HFFc6 (cell line): ENCODE results near the gene PSG3. TPM values are rescaled to one million over a fixed set of nuclear protein-coding genes. Genes with fewer than 3 reads are reported as not detected.
A peak's percentile ranks its signal among the peaks of the same experiment; 100 is the strongest.
"Not testable (repeated sequence)": the region's sequence is repeated elsewhere in the genome, so short reads cannot be mapped to it uniquely, and the experiment has no call there.

ENCODE experiments used
- DNase-seq: peaks from one replicate; pipeline ENCODE4 v3.0.0-alpha.2; 2018
- H3K27ac Mint-ChIP-seq: 2 replicates; pipeline ENCODE4 v1.8.0; 2020; ENCODE audit warnings: mild to moderate bottlenecking, mixed read lengths
- H3K27me3 Mint-ChIP-seq: 2 replicates; pipeline ENCODE4 v1.8.0; 2021; ENCODE audit warnings: mild to moderate bottlenecking, moderate library complexity, mixed read lengths; ENCODE audit not compliant: insufficient read depth
- H3K36me3 Mint-ChIP-seq: 2 replicates; pipeline ENCODE4 v1.8.0; 2021; ENCODE audit warnings: low read depth, mixed read lengths
- H3K4me1 Mint-ChIP-seq: 2 replicates; pipeline ENCODE4 v1.8.0; 2020; ENCODE audit warnings: low read depth, mixed read lengths
- H3K4me3 Mint-ChIP-seq: 2 replicates; pipeline ENCODE4 v1.8.0; 2020; ENCODE audit warnings: mild to moderate bottlenecking, moderate library complexity, mixed read lengths
- H3K9me3 Mint-ChIP-seq: 2 replicates; pipeline ENCODE4 v1.8.0; 2020; ENCODE audit warnings: mild to moderate bottlenecking, mixed read lengths
- long read RNA-seq: library from polyadenylated mRNA; unstranded; transcript quantifications from one replicate; pipeline ENCODE4 v2.0.0, GENCODE V29; 2019
- total RNA-seq, 6 experiments: library from RNA; stranded (reverse); fragmentation: NEBNext Ultra II Directional; extraction: Animal tissue kit (Norgen Biotek cat#: 25700); gene quantifications; 2 replicates in 1 of 6; 3 replicates in 5 of 6; pipeline ENCODE4 v1.2.3, GENCODE V29; 2021
- TF ChIP-seq, protein P1 (sequence below): fragments of 200-600 bp; sonication (generic); IDR thresholded peaks from 2 replicates; pipeline ENCODE4 v1.5.0; 2021; ENCODE audit warnings: antibody characterized with exemption, mild to moderate bottlenecking

PSG3 gene
- total RNA-seq = not detected
- long read RNA-seq = 0 reads

DNA sequence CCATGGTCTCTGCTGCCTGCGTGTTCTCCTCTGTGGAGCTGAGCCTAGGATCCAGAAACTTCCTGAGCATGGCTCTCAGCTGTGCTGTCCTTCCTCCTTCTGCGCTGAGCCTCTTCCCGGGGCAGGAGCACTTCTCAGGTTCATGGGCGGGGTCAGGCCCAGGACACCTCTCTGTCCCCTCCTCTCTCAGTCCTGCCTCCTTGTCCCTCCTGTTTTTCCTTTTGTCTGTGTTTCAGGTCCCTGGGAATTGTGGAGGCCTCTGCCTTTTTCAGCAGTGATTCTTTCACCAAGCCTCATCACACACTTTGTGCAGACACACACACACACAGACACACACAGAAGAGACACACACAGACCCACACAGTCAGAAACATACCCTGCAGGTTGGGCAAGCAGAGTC is at the start of gene PSG3:
PSG3 (minus strand) TSS at position 101 of the 400 bp plus-strand sequence; CDS start at position 4, 97 bp downstream.
- peaks cover 15% of the 10 kb centered on the region for H3K36me3 Mint-ChIP-seq
- H3K27me3 Mint-ChIP-seq, H3K4me3 Mint-ChIP-seq, DNase-seq, H3K27ac Mint-ChIP-seq: not testable (repeated sequence)
- peaks cover 11% of the 10 kb centered on the region for H3K9me3 Mint-ChIP-seq
- H3K4me1 Mint-ChIP-seq = peaks cover 28% of the 10 kb centered on the region

DNA sequence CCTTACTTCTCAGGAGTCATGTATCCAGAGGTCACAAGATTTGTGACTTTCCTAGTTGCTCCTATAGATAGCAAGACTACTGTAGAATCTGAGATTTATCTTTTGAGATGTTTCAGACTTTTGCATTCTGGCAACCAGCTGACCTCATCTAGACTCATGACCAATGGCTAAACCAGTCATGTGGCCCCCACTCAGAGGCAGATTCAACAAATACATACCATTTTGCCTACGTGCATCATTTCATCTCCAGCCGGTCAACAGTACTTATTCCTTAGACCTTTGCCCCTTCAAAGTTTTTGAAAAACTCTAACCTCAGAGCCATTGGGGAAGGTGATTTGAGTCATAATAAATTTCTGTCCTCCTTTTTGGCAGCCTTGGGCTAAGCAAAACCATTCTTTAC is 48.5 kb upstream of the PSG3 start:
- not testable (repeated sequence) for H3K36me3 Mint-ChIP-seq, H3K9me3 Mint-ChIP-seq, H3K27ac Mint-ChIP-seq, DNase-seq, H3K27me3 Mint-ChIP-seq, H3K4me3 Mint-ChIP-seq
- H3K4me1 Mint-ChIP-seq = peaks cover 24% of the 10 kb centered on the region

DNA sequence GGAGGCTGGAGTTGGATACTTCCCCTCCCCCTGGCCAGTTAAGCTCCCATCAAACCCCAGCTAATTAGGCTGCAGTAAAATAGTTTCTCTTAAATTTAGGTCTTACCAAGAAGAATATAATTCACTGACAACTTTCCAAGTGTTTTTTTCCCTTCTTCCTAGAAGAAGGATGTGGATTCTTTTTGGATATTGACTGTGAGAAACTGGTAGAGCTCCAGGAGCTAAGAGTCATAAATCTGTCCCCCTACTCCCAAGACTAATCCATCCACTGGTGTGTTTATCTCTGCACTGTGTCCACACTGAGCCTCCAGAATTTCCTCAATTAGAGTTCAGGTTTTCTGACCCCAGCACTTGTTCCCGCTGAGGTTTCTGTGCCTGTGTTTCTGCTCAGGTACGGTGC is 47.5 kb upstream of the PSG3 start:
- not testable (repeated sequence) for H3K4me3 Mint-ChIP-seq, H3K36me3 Mint-ChIP-seq, H3K27ac Mint-ChIP-seq, H3K9me3 Mint-ChIP-seq, H3K27me3 Mint-ChIP-seq, DNase-seq
- peaks cover 14% of the 10 kb centered on the region for H3K4me1 Mint-ChIP-seq

DNA sequence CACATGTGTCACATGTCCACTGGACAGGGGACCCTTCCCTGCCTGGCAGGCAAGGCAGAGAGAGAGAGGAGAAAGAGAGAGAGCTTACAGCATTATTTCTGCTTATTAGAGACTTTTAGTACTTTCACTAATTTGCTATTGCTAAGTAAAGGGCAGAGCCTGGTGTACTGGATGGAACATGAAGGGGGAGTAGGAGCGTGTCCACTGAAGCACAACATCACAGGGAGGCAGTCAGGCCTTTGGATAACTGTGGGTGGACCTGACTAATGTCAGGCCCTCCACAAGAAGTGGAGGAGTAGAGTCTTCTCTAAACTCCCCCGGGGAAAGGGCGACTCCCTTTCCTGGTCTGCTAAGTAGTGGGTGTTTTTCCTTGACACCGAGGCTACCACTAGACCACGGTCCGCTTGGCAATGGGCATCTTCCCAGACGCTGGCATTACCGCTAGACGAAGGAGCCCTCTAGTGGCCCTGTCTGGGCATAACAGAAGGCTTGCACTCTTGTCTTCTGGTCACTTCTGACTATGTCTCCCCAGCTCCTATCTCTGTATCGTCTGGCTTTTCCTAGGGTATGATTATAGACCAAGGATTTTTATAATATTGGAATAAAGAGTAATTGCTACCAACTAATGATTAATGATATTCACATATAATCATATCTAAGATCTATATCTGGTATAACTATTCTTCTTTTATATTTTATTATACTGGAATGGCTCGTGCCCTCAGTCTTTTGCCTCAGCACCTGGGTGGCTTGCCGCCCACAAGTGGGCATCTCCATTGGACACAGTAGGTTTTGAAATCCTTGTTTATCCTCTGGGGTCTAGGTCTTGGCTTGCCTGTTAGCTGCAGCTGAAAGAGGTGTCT is 36.7 kb upstream of the PSG3 start:
- DNase-seq = peak; percentile 66
- not testable (repeated sequence) for H3K36me3 Mint-ChIP-seq, H3K9me3 Mint-ChIP-seq, H3K4me3 Mint-ChIP-seq, H3K27me3 Mint-ChIP-seq, H3K27ac Mint-ChIP-seq, H3K4me1 Mint-ChIP-seq
- TF ChIP-seq, protein P1, sequence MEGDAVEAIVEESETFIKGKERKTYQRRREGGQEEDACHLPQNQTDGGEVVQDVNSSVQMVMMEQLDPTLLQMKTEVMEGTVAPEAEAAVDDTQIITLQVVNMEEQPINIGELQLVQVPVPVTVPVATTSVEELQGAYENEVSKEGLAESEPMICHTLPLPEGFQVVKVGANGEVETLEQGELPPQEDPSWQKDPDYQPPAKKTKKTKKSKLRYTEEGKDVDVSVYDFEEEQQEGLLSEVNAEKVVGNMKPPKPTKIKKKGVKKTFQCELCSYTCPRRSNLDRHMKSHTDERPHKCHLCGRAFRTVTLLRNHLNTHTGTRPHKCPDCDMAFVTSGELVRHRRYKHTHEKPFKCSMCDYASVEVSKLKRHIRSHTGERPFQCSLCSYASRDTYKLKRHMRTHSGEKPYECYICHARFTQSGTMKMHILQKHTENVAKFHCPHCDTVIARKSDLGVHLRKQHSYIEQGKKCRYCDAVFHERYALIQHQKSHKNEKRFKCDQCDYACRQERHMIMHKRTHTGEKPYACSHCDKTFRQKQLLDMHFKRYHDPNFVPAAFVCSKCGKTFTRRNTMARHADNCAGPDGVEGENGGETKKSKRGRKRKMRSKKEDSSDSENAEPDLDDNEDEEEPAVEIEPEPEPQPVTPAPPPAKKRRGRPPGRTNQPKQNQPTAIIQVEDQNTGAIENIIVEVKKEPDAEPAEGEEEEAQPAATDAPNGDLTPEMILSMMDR = peak; percentile 93

DNA sequence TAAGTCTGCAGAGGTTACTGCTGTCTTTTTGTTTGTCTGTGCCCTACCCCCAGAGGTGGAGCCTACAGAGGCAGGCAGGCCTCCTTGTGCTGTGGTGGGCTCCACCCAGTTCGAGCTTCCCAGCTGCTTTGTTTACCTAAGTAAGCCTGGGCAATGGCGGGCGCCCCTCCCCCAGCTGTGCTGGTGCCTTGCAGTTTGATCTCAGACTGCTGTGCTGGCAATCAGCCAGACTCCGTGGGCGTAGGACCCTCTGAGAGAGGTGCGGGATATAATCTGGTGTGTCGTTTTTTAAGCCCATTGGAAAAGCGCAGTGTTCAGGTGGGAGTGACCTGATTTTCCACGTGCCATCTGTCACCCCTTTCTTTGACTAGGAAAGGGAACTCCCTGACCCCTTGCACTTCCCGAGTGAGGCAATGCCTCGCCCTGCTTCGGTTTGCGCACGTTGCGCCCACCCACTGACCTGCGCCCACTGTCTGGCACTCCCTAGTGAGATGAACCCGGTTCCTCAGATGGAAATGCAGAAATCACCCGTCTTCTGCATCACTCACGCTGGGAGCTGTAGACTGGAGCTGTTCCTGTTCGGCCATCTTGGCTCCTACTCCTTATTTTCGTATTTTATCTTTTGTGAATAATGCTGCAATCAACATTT is 34.4 kb upstream of the PSG3 start:
- not testable (repeated sequence) for H3K27ac Mint-ChIP-seq, H3K4me3 Mint-ChIP-seq, H3K27me3 Mint-ChIP-seq, DNase-seq, H3K9me3 Mint-ChIP-seq, H3K4me1 Mint-ChIP-seq
- H3K36me3 Mint-ChIP-seq = peaks cover 12% of the 10 kb centered on the region

DNA sequence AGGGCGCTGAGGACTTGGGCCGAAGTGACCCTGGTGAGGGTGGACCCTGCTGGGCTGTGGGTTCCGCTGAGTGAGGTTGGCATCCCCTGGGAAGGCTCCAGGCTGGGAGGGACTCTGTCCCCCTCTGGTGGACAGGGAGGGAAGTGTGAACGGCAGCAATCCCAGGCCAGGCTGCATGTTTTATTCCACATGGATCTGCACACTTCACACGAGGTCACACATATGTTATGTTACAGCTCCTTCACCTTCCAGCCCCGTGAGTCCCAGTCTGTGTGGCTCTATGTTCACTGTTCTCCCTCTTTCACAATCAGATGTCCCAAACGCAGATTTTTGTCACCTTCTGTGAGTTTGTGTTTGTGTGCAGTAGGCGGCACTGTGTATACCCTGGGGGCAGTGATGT is 27.0 kb upstream of the PSG3 start:
- TF ChIP-seq, protein P1 = peak; percentile 79
- H3K4me3 Mint-ChIP-seq, H3K27me3 Mint-ChIP-seq, H3K36me3 Mint-ChIP-seq, DNase-seq, H3K9me3 Mint-ChIP-seq, H3K27ac Mint-ChIP-seq: not testable (repeated sequence)
- H3K4me1 Mint-ChIP-seq = peaks cover 49% of the 10 kb centered on the region

DNA sequence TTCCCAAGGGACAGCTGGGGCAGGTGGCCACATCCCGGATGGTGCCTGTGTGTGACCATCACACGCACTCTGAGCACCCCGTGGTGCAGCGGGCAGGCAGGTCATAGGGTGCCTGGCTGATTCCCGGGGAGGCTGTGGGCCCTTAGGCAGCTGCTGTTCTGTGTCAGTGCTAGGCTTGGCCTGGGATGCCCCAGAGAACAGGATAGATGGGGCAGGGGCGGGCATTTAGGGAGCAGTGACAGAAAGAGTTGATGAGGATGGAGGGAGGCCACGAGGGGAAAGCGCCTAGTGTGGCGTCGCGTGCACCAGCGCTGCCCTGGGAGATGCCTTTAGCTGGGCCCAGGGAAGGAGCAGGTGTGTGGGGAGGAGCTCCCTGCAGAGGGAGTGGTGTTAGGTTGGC is 26.6 kb upstream of the PSG3 start:
- H3K4me1 Mint-ChIP-seq = peaks cover 53% of the 10 kb centered on the region
- not testable (repeated sequence) for H3K4me3 Mint-ChIP-seq, H3K36me3 Mint-ChIP-seq, DNase-seq, H3K9me3 Mint-ChIP-seq, H3K27me3 Mint-ChIP-seq, H3K27ac Mint-ChIP-seq

DNA sequence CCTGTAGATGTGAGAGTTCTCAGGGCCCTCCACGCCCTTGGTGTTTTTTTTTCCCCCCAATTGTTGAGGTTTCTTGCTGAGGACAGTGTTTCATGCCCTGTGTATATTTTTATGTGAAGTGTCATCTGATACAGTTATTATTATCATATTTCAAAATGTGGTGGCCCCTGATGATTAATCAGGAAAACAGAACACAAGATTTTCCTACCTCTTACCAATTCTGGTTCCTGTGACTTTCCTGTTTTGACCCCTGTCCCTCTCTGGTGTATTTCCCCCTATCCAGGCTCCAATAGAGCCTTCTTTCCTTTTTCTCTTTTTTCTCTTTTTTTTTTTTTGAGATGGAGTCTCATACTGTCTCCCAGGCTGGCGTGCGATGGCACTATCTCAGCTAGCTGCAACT is 24.6 kb upstream of the PSG3 start:
- Mint-ChIP-seq H3K4me1 (peaks cover 74% of the 10 kb centered on the region), H3K36me3 (peaks cover 5% of the 10 kb centered on the region; the same call in 1 of the 2 replicates), H3K9me3 (no peaks in the 10 kb centered on the region), H3K27ac (peak overlapping the region; percentile 4; the same call in 1 of the 2 replicates), H3K27me3 (no peaks in the 10 kb centered on the region; the same call in 1 of the 2 replicates), H3K4me3 (no peak overlapping the region)
- TF ChIP-seq, protein P1 = no peak
- DNase-seq = no peak
